HG03342 (cell line): ENCODE data around the gene TGFBI.

ENCODE experiments used
- ATAC-seq: cut with Tn5 transposase; IDR thresholded peaks from one replicate; pipeline ENCODE4 v1.9.1; 2021; ENCODE audit warnings: mild to moderate bottlenecking, moderate library complexity; ENCODE audit not compliant: unreplicated experiment

TGFBI gene

GRCh38 chr5:136023958-136024541, 4.7 kb upstream of the TGFBI start:
- ATAC-seq = no peak

- ATAC-seq = no peak
These were observed 2.9 kb upstream of the TGFBI start for GRCh38 chr5:136025900-136026299.

- ATAC-seq = no peak
These were observed 2.2 kb upstream of the TGFBI start for GRCh38 chr5:136026636-136027035.

GRCh38 chr5:136027311-136027710, 1.5 kb upstream of the TGFBI start:
- ATAC-seq = no peak

GRCh38 chr5:136028090-136028489, 698 bp upstream of the TGFBI start:
- no peak for ATAC-seq

GRCh38 chr5:136030252-136030651, 1.5 kb downstream of the TGFBI start:
- ATAC-seq = no peak

GRCh38 chr5:136030956-136031611, 2.3 kb downstream of the TGFBI start:
- peak; percentile 74 for ATAC-seq

GRCh38 chr5:136031711-136032110, 2.9 kb downstream of the TGFBI start:
- ATAC-seq = peak; percentile 16

- ATAC-seq = no peak
These were observed 3.8 kb downstream of the TGFBI start for GRCh38 chr5:136032564-136032963.

GRCh38 chr5:136033234-136033633, 4.4 kb downstream of the TGFBI start:
- ATAC-seq = no peak

GRCh38 chr5:136033848-136034247, 5.1 kb downstream of the TGFBI start:
- no peak for ATAC-seq

GRCh38 chr5:136034492-136034891, 5.7 kb downstream of the TGFBI start:
- ATAC-seq = no peak

GRCh38 chr5:136034984-136035383, 6.2 kb downstream of the TGFBI start:
- no peak for ATAC-seq

- ATAC-seq = no peak
These were observed 7.0 kb downstream of the TGFBI start for GRCh38 chr5:136035837-136036236.

- no peak for ATAC-seq
These were observed 7.6 kb downstream of the TGFBI start for GRCh38 chr5:136036293-136036911.

GRCh38 chr5:136037001-136037705, 8.4 kb downstream of the TGFBI start:
- peak; percentile 72 for ATAC-seq

GRCh38 chr5:136038635-136039034, 9.8 kb downstream of the TGFBI start:
- ATAC-seq = no peak

GRCh38 chr5:136039202-136039601, 10.4 kb downstream of the TGFBI start:
- ATAC-seq = no peak

- no peak for ATAC-seq
These were observed 12.1 kb downstream of the TGFBI start for GRCh38 chr5:136040746-136041415.

- ATAC-seq = no peak
These were observed 13.4 kb downstream of the TGFBI start for GRCh38 chr5:136042156-136042555.

GRCh38 chr5:136042665-136043121, 13.9 kb downstream of the TGFBI start:
- no peak for ATAC-seq
